Heart left ventricle (tissue), 13 donors: ENCODE measurements around the gene RASSF1.

Experiments used
- CTCF ChIP-seq, 12 donors: fragments of 200-600 bp; sonication (generic) in 4 of 12; IDR thresholded peaks; one replicate each; pipeline versions ENCODE4 v1.5.0 to v1.8.0; 2018 to 2022; ENCODE audit warnings: antibody characterized with exemption in 12 of 12, mild to moderate bottlenecking in 5 of 12
- POLR2A ChIP-seq, 2 donors: fragments of 450-650 bp; IDR thresholded peaks; one replicate each; pipeline ENCODE4 v1.6.1; 2017; ENCODE audit warnings: antibody characterized with exemption in 2 of 2, mild to moderate bottlenecking in 2 of 2, moderate library complexity in 2 of 2
- donor health status: ischemic (EF 13 %, LVEDD 7.1; RV severe dilation, severe dysfunction).
- donor health status: DM: no; HTN: yes; CAD: no.
- donor health status: DM: no; HTN: no; CAD: no.
- donor health status: ischemic (EF 25% LVEDD 6.9; RV normal size, moderate dysfunction).
- donor health status: ischemic (EF 25% LVEDD 5.7; RV mildly dilated, moderate dysfunction).
- donor health status: ischemic (EF 35%, LVEDD 5.7; RV mildly dilated, moderate dysfunction).
- donor health status: nonischemic (EF 11% LVEDD 7.7; RV severe dilation, severe dysfunction).
- donor health status: DM: yes; HTN: yes; CAD: no.
- donor health status: PGD.
- donor health status: ischemic (EF 29% LVEDD 5.4; RV normal size, mild dysfunction).
- donor health status: nonischemic (EF 23%, LVEDD 6.1; RV moderate dilation, normal function).

GRCh38 chr3:50338965-50339364 is 1.7 kb downstream of the RASSF1 start:
- TF ChIP-seq CTCF (IDR thresholded peaks at IDR 0.05) (no peak), POLR2A (IDR thresholded peaks at IDR 0.05) (no peak)
